ENCODE measurements around the gene GCNA.
"Not testable (repeated sequence)": the region's sequence is repeated elsewhere in the genome, so short reads cannot be mapped to it uniquely, and the experiment has no call there.

Gene GCNA

GRCh38 chrX:71599965-71600364 lies 21.7 kb downstream of the GCNA start:
- DNase-seq (ENCODE audit: low read depth, low spot score), result no peak
- no peak overlapping the region for H3K27ac ChIP-seq (ENCODE audit: low read length)
- no CpG with 5 or more reads among the region's 2 CpGs for WGBS (ENCODE audit: insufficient coverage, insufficient read length)
- H3K9me3 ChIP-seq (ENCODE audit: control insufficient read depth, insufficient read depth, low read length), result no peaks in the 10 kb centered on the region
- no peak overlapping the region for H3K4me3 ChIP-seq (ENCODE audit: low read length)
- no peaks in the 10 kb centered on the region for H3K4me1 ChIP-seq (ENCODE audit: control insufficient read depth, insufficient read depth, low read length)
- no peaks in the 10 kb centered on the region for H3K27me3 ChIP-seq (ENCODE audit: control insufficient read depth, insufficient read depth, low read length)
- H3K36me3 ChIP-seq (ENCODE audit: control insufficient read depth, insufficient read depth, low read length), result no peaks in the 10 kb centered on the region; the same call in 1 of the 2 replicates

- no peak overlapping the region for H3K27ac ChIP-seq (ENCODE audit: low read length)
- no peaks in the 10 kb centered on the region for H3K4me1 ChIP-seq (ENCODE audit: control insufficient read depth, insufficient read depth, low read length)
- H3K36me3 ChIP-seq (ENCODE audit: control insufficient read depth, insufficient read depth, low read length), result no peaks in the 10 kb centered on the region; the same call in 1 of the 2 replicates
- no CpG with 5 or more reads among the region's 33 CpGs for WGBS (ENCODE audit: insufficient coverage, insufficient read length)
- H3K4me3 ChIP-seq (ENCODE audit: low read length), result no peak overlapping the region
- H3K27me3 ChIP-seq (ENCODE audit: control insufficient read depth, insufficient read depth, low read length), result no peaks in the 10 kb centered on the region
- DNase-seq (ENCODE audit: low read depth, low spot score), result no peak
- H3K9me3 ChIP-seq (ENCODE audit: control insufficient read depth, insufficient read depth, low read length), result no peaks in the 10 kb centered on the region
These were observed 25.4 kb downstream of the GCNA start for GRCh38 chrX:71603618-71604017.

GRCh38 chrX:71604141-71604540 lies 25.9 kb downstream of the GCNA start:
- no peaks in the 10 kb centered on the region for H3K9me3 ChIP-seq (ENCODE audit: control insufficient read depth, insufficient read depth, low read length)
- H3K4me3 ChIP-seq (ENCODE audit: low read length), result no peak overlapping the region
- no peaks in the 10 kb centered on the region for H3K27me3 ChIP-seq (ENCODE audit: control insufficient read depth, insufficient read depth, low read length)
- H3K36me3 ChIP-seq (ENCODE audit: control insufficient read depth, insufficient read depth, low read length), result peaks cover 2% of the 10 kb centered on the region; the same call in 1 of the 2 replicates
- no CpG with 5 or more reads among the region's 10 CpGs for WGBS (ENCODE audit: insufficient coverage, insufficient read length)
- no peak for DNase-seq (ENCODE audit: low read depth, low spot score)
- no peak overlapping the region for H3K27ac ChIP-seq (ENCODE audit: low read length)
- no peaks in the 10 kb centered on the region for H3K4me1 ChIP-seq (ENCODE audit: control insufficient read depth, insufficient read depth, low read length)

DNA sequence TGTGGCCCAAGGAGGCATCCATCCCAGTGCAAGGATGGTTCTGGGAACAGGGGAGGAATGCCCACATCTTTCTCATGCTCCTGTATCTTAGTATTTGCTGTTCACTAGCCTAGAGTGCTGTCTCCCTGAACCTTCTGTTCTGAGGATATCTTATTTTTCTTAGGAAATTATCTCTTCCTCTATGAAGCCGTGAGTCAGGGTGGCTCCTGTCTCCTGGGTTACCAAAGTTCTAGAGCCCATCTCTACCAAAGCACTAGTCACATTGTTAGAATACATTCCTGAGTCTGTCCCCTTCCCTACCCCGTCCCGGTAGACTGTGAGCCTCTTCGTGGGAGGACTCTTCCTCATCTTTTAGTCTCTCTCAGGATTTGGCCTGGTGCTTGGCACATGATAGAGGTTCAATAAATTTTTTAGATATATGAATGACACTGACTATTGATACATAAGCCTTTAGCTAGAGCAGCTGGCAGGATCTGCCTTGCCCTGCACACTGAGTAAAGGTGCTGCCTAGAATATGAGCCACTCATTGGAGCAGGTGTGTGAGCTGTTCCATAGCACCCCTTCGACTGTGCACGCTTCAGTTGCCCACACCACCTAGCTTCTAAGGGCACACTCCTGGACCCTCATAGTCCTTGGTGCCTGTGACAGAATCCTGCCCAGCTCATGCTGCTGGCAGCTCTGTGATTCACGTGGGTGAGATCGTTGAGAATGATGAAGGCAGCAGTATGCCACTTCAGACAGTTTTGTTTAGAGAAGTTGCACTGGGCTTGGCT lies 26.7 kb downstream of the GCNA start:
- Histone ChIP-seq H3K4me3 (ENCODE audit: low read length) (no peak overlapping the region), H3K36me3 (ENCODE audit: control insufficient read depth, insufficient read depth, low read length) (peaks cover 3% of the 10 kb centered on the region; the same call in 1 of the 2 replicates), H3K27ac (ENCODE audit: low read length) (no peak overlapping the region), H3K4me1 (ENCODE audit: control insufficient read depth, insufficient read depth, low read length) (no peaks in the 10 kb centered on the region), H3K27me3 (ENCODE audit: control insufficient read depth, insufficient read depth, low read length) (no peaks in the 10 kb centered on the region), H3K9me3 (ENCODE audit: control insufficient read depth, insufficient read depth, low read length) (no peaks in the 10 kb centered on the region)
- WGBS (ENCODE audit: insufficient coverage, insufficient read length), result no CpG with 5 or more reads among the region's 8 CpGs
- DNase-seq (ENCODE audit: low read depth, low spot score), result no peak

GRCh38 chrX:71606536-71607216 lies 28.4 kb downstream of the GCNA start:
- H3K36me3 ChIP-seq (ENCODE audit: control insufficient read depth, insufficient read depth, low read length), result peaks cover 3% of the 10 kb centered on the region; the same call in 1 of the 2 replicates
- no peak overlapping the region for H3K27ac ChIP-seq (ENCODE audit: low read length)

DNA sequence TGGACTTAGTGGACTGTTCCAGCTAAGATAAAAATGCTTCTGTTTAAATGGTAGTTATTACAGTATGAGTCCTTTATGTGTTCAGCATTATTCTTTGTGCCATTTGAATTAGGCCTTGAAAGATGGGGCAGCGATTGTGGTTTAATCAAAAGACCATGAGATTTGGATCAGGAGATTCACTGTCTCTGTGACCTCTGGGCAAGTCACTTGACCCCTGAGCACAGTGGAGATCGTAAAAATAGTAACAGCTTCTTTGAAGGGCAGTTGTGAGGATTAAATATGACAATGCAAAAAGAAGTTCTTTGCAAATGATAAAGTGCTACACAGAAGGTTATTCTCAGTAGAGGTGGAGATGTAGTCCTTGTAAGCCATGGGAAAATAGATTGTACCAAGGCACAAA lies 29.3 kb downstream of the GCNA start:
- Histone ChIP-seq H3K27ac (ENCODE audit: low read length) (no peak overlapping the region), H3K4me3 (ENCODE audit: low read length) (no peak overlapping the region), H3K36me3 (ENCODE audit: control insufficient read depth, insufficient read depth, low read length) (peaks cover 3% of the 10 kb centered on the region; the same call in 1 of the 2 replicates), H3K9me3 (ENCODE audit: control insufficient read depth, insufficient read depth, low read length) (no peaks in the 10 kb centered on the region), H3K27me3 (ENCODE audit: control insufficient read depth, insufficient read depth, low read length) (no peaks in the 10 kb centered on the region), H3K4me1 (ENCODE audit: control insufficient read depth, insufficient read depth, low read length) (no peaks in the 10 kb centered on the region)
- DNase-seq (ENCODE audit: low read depth, low spot score), result no peak
- WGBS (ENCODE audit: insufficient coverage, insufficient read length), result no CpG with 5 or more reads among the region's 2 CpGs

More at GRCh38 chrX:71606536-71607216, 28.4 kb downstream of the GCNA start:
- Histone ChIP-seq H3K9me3 (ENCODE audit: control insufficient read depth, insufficient read depth, low read length) (no peaks in the 10 kb centered on the region), H3K27me3 (ENCODE audit: control insufficient read depth, insufficient read depth, low read length) (no peaks in the 10 kb centered on the region), H3K4me1 (ENCODE audit: control insufficient read depth, insufficient read depth, low read length) (no peaks in the 10 kb centered on the region), H3K4me3 (ENCODE audit: low read length) (no peak overlapping the region)
- no CpG with 5 or more reads among the region's 9 CpGs for WGBS (ENCODE audit: insufficient coverage, insufficient read length)
- no peak for DNase-seq (ENCODE audit: low read depth, low spot score)

- no peaks in the 10 kb centered on the region for H3K27me3 ChIP-seq (ENCODE audit: control insufficient read depth, insufficient read depth, low read length)
- no CpG with 5 or more reads among the region's 3 CpGs for WGBS (ENCODE audit: insufficient coverage, insufficient read length)
- H3K36me3 ChIP-seq (ENCODE audit: control insufficient read depth, insufficient read depth, low read length), result peaks cover 3% of the 10 kb centered on the region; the same call in 1 of the 2 replicates
These were observed 31.0 kb downstream of the GCNA start for GRCh38 chrX:71609095-71609750.

GRCh38 chrX:71611736-71612135 lies 33.5 kb downstream of the GCNA start:
- not testable (repeated sequence) for H3K9me3 ChIP-seq (ENCODE audit: control insufficient read depth, insufficient read depth, low read length); H3K27me3 ChIP-seq (ENCODE audit: control insufficient read depth, insufficient read depth, low read length); H3K36me3 ChIP-seq (ENCODE audit: control insufficient read depth, insufficient read depth, low read length); DNase-seq (ENCODE audit: low read depth, low spot score); H3K4me1 ChIP-seq (ENCODE audit: control insufficient read depth, insufficient read depth, low read length); H3K4me3 ChIP-seq (ENCODE audit: low read length); H3K27ac ChIP-seq (ENCODE audit: low read length)
- no CpG with 5 or more reads among the region's 9 CpGs for WGBS (ENCODE audit: insufficient coverage, insufficient read length)

More at GRCh38 chrX:71609095-71609750, 31.0 kb downstream of the GCNA start:
- Histone ChIP-seq H3K27ac (ENCODE audit: low read length) (no peak overlapping the region), H3K9me3 (ENCODE audit: control insufficient read depth, insufficient read depth, low read length) (no peaks in the 10 kb centered on the region), H3K4me1 (ENCODE audit: control insufficient read depth, insufficient read depth, low read length) (no peaks in the 10 kb centered on the region), H3K4me3 (ENCODE audit: low read length) (no peak overlapping the region)
- DNase-seq (ENCODE audit: low read depth, low spot score), result no peak

DNA sequence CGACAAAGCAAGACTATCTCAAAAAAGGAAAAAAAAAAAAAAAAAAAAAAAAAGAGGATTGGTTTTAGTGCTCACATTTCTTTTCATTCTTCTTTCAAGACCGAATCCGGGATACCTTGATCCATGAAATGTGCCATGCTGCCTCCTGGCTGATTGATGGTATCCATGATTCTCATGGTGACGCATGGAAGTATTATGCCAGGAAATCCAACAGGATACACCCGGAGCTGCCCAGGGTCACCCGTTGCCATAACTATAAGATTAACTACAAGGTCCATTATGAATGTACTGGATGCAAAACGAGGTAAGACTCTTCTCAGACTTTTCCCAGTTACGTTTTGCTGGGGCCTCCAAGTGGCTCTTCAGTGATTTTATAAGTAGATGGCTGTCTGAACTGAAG lies 34.0 kb downstream of the GCNA start:
- Histone ChIP-seq H3K4me1 (ENCODE audit: control insufficient read depth, insufficient read depth, low read length) (no peaks in the 10 kb centered on the region), H3K27ac (ENCODE audit: low read length) (no peak overlapping the region), H3K36me3 (ENCODE audit: control insufficient read depth, insufficient read depth, low read length) (peaks cover 3% of the 10 kb centered on the region; the same call in 1 of the 2 replicates), H3K4me3 (ENCODE audit: low read length) (no peak overlapping the region), H3K9me3 (ENCODE audit: control insufficient read depth, insufficient read depth, low read length) (no peaks in the 10 kb centered on the region), H3K27me3 (ENCODE audit: control insufficient read depth, insufficient read depth, low read length) (no peaks in the 10 kb centered on the region)
- DNase-seq (ENCODE audit: low read depth, low spot score), result no peak
- no CpG with 5 or more reads among the region's 8 CpGs for WGBS (ENCODE audit: insufficient coverage, insufficient read length)

- Histone ChIP-seq H3K27ac (ENCODE audit: low read length) (no peak overlapping the region), H3K36me3 (ENCODE audit: control insufficient read depth, insufficient read depth, low read length) (no peaks in the 10 kb centered on the region), H3K4me3 (ENCODE audit: low read length) (no peak overlapping the region), H3K27me3 (ENCODE audit: control insufficient read depth, insufficient read depth, low read length) (no peaks in the 10 kb centered on the region), H3K4me1 (ENCODE audit: control insufficient read depth, insufficient read depth, low read length) (no peaks in the 10 kb centered on the region), H3K9me3 (ENCODE audit: control insufficient read depth, insufficient read depth, low read length) (no peaks in the 10 kb centered on the region)
- no CpG with 5 or more reads among the region's 4 CpGs for whole genome bisulfite sequencing (ENCODE audit: insufficient coverage, insufficient read length)
- no peak for DNase-seq (ENCODE audit: low read depth, low spot score)
These were observed 36.8 kb downstream of the GCNA start for GRCh38 chrX:71615056-71615455.
